22Rv1 (cell line): ENCODE results near the gene PRSS57.

Source experiments
- H3K27ac ChIP-seq: fragments of 450-650 bp; 2 replicates; pipeline ENCODE4 v1.5.1; 2017
- ZFX ChIP-seq: fragments of 450-650 bp; IDR thresholded peaks from 2 replicates; pipeline ENCODE4 v1.6.1; 2017; ENCODE audit warnings: antibody characterized with exemption, borderline replicate concordance
- TF ChIP-seq, protein P1 (sequence below): fragments of 450-650 bp; IDR thresholded peaks from 2 replicates; pipeline ENCODE4 v1.5.1; 2017; ENCODE audit warnings: mild to moderate bottlenecking

PRSS57 gene

DNA sequence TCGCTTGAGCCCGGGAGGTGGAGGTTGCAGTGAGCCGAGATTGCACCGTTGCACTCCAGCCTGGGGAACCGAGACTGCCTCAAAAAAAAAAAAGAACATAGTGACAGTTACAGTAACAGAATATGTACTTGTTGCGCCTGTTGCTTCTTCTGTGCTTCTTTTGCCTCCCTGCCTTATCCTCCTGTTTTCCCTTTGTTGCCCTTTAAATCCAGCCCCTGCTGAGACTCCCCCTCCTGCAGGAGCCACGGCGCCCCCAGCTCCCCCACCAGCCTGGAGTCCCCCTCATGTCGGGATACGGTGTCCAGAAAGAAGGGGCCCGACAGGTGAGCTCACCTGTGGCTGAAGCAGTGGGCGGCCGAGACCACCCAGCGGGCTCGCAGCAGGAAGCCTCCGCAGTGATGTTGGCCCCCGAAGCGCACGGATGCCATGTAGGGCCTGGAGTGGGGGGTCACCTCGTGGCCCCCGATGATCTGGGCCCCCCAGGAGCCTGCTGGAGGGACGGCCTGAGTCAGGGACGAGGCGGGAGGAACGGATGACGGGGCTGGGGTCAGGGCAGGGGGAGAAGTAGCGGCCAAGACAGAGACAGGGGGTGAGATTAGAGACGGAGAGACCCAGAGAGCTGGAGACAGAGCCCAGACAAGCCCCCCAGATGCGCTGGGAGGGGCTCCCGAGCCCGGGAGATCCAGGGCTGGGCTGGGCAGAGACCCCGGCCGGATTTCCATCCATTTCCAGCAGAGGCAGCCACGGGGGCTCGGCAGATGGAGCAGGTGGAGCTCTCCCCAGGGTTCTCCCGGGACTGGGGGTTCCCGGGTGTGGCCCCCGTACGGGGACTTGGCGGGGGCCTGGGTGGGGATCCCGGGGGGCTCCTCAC is 536 bp downstream of the PRSS57 start:
- TF ChIP-seq ZFX: no peak
- H3K27ac ChIP-seq: no peak overlapping the region

DNA sequence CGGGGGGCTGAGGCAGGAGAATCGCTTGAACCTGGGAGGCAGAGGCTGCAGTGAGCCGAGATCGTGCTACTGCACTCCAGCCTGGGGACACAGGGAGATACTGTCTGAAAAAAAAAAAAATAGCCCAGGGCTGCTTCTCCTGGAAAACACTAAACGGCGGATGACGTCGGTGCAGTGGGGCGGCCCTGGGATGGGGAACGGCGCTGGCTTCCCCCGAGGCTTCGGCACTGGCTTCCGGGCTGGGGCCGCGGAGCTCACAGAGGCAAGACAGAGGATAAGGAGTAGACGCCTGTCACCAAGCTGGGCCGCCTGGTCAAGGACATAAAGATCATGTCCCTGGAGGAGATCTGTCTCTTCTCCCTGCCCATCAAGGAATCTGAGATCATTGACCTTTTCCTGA is 5.0 kb downstream of the PRSS57 start:
- TF ChIP-seq, protein P1, sequence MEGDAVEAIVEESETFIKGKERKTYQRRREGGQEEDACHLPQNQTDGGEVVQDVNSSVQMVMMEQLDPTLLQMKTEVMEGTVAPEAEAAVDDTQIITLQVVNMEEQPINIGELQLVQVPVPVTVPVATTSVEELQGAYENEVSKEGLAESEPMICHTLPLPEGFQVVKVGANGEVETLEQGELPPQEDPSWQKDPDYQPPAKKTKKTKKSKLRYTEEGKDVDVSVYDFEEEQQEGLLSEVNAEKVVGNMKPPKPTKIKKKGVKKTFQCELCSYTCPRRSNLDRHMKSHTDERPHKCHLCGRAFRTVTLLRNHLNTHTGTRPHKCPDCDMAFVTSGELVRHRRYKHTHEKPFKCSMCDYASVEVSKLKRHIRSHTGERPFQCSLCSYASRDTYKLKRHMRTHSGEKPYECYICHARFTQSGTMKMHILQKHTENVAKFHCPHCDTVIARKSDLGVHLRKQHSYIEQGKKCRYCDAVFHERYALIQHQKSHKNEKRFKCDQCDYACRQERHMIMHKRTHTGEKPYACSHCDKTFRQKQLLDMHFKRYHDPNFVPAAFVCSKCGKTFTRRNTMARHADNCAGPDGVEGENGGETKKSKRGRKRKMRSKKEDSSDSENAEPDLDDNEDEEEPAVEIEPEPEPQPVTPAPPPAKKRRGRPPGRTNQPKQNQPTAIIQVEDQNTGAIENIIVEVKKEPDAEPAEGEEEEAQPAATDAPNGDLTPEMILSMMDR: no peak
- TF ChIP-seq ZFX: no peak
- no peak overlapping the region for H3K27ac ChIP-seq

- no peak for TF ChIP-seq ZFX
- TF ChIP-seq, protein P1: no peak
Measured at GRCh38 chr19:688992-689391, 6.3 kb downstream of the PRSS57 start.

DNA sequence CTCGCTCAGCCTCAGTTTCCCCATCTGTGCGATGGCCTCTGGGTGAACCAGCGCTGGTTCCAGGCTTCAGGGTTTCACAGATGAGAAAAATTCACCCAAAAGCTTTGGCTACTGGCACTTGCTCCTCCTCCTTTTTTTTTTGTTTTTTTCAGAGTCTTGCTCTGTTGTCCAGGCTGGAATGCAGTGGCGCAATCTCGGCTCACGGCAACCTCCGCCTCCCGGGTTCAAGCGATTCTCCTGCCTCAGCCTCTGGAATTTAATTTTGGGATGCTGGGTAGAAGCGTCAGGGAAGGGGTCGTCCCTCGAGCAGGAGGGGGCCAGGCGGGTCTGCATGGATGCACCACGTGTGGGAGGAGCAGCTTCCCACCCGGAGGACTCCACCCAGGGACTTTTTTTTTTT is 7.0 kb downstream of the PRSS57 start:
- no peak overlapping the region for H3K27ac ChIP-seq
- no peak for TF ChIP-seq ZFX
- TF ChIP-seq, protein P1: no peak

More at GRCh38 chr19:688992-689391, 6.3 kb downstream of the PRSS57 start:
- no peak overlapping the region for H3K27ac ChIP-seq

- TF ChIP-seq, protein P1: no peak
- no peak for TF ChIP-seq ZFX
- no peak overlapping the region for H3K27ac ChIP-seq
Measured at GRCh38 chr19:687569-688166, 7.6 kb downstream of the PRSS57 start.

- TF ChIP-seq, protein P1: no peak
- no peak for TF ChIP-seq ZFX
- H3K27ac ChIP-seq: no peak overlapping the region
Measured at GRCh38 chr19:686589-687297, 8.5 kb downstream of the PRSS57 start.

DNA sequence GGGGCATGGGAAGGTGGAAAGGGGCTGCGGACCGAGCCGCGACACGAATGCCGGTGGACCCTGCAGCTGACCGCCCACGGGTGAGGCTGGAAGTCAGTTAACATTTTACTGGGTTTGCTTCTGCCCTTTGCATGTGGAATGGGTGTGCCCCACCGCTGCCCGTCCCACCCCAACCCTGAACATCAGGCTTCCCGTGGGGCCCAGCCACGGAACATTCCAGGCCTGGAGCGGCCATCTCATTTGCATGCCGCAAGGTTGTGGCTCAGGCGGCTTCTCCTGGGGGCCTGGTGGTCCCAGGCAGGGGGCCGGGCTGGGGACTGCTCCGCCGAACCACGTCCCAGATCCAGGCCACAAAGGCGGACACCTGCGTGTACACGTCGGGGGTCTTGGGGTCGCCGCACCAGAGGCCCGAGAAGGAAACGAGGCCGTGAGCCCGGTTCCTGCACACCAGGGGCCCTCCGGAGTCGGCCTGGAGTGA is 9.8 kb downstream of the PRSS57 start:
- TF ChIP-seq, protein P1: no peak
- TF ChIP-seq ZFX: no peak
- no peak overlapping the region for H3K27ac ChIP-seq
